WTC11 (cell line): ENCODE data around the gene MLH3. TPM values are rescaled to one million over a fixed set of nuclear protein-coding genes. Genes with fewer than 3 reads are reported as not detected.
A peak's percentile ranks its signal among the peaks of the same experiment; 100 is the strongest.

Experiments used
- ATAC-seq: fragments of 200-7000 bp; cut with Tn5 transposase; 2 replicates; pipeline ENCODE4 v1.10.0; 2021; ENCODE audit warnings: mild to moderate bottlenecking, moderate library complexity
- Bru-seq: library from RNA; stranded (reverse); fragments of 400-500 nt; gene quantifications from one replicate; lab custom pipeline; 2021; lab: Mats Ljungman, UMichigan
- CTCF ChIA-PET: fragments of 300-600 bp; sonication (Branson Sonifier 250); formaldehyde crosslinking; loops from one replicate; lab custom pipeline; 2021; ENCODE audit warnings: antibody characterized with exemption; lab: Charles Lee
- POLR2A ChIA-PET: fragments of 350-600 bp; sonication (Branson Sonifier 250); formaldehyde crosslinking; loops from one replicate; lab custom pipeline; 2021; ENCODE audit warnings: antibody characterized with exemption; lab: Charles Lee
- DNase-seq: peaks from one replicate; pipeline ENCODE4 v3.0.0; 2021; ENCODE audit warnings: low spot score
- H3K27ac Mint-ChIP-seq: 2 replicates; pipeline ENCODE4 v1.8.0; 2021; ENCODE audit warnings: mixed read lengths
- H3K27me3 Mint-ChIP-seq: 2 replicates; pipeline ENCODE4 v1.8.0; 2021; ENCODE audit warnings: low read depth, mild to moderate bottlenecking, moderate library complexity, mixed read lengths
- H3K36me3 Mint-ChIP-seq: 2 replicates; pipeline ENCODE4 v1.8.0; 2021; ENCODE audit warnings: mixed read lengths
- H3K4me1 Mint-ChIP-seq: 2 replicates; pipeline ENCODE4 v1.8.0; 2022; ENCODE audit warnings: mixed read lengths
- H3K4me3 Mint-ChIP-seq: 2 replicates; pipeline ENCODE4 v1.8.0; 2021; ENCODE audit warnings: mild to moderate bottlenecking, moderate library complexity, mixed read lengths
- H3K9me3 Mint-ChIP-seq: 2 replicates; pipeline ENCODE4 v1.8.0; 2021; ENCODE audit warnings: mixed read lengths
- ATF1 ChIP-seq: sonication (generic); formaldehyde crosslinking; IDR thresholded peaks from 2 replicates; pipeline ENCODE4 v1.8.1; 2023; ENCODE audit warnings: mild to moderate bottlenecking, moderate library complexity, missing genetic modification reagents
- CREM ChIP-seq: sonication (generic); formaldehyde crosslinking; IDR thresholded peaks from 2 replicates; pipeline ENCODE4 v1.8.1; 2022; ENCODE audit warnings: mild to moderate bottlenecking, missing genetic modification reagents, moderate library complexity
- ELF4 ChIP-seq: sonication (generic); formaldehyde crosslinking; IDR thresholded peaks from 2 replicates; pipeline ENCODE4 v1.8.1; 2022; ENCODE audit warnings: low read depth, mild to moderate bottlenecking, moderate library complexity, missing genetic modification reagents
- FOXJ3 ChIP-seq: sonication (generic); formaldehyde crosslinking; IDR thresholded peaks from 2 replicates; pipeline ENCODE4 v1.9.0; 2021; ENCODE audit warnings: missing genetic modification reagents, mild to moderate bottlenecking, borderline replicate concordance
- FOXP1 ChIP-seq: sonication (generic); formaldehyde crosslinking; IDR thresholded peaks from 2 replicates; pipeline ENCODE4 v1.8.0; 2022; ENCODE audit warnings: missing genetic modification reagents, mild to moderate bottlenecking, moderate library complexity, borderline replicate concordance
- HMGA2 ChIP-seq: fragments of 250-450 bp; sonication (Bioruptor Pico); IDR thresholded peaks from 2 replicates; pipeline ENCODE4 v1.4.0; 2021; ENCODE audit warnings: mild to moderate bottlenecking, moderate library complexity
- KAT7 ChIP-seq: sonication (generic); formaldehyde crosslinking; IDR thresholded peaks from 2 replicates; pipeline ENCODE4 v1.8.1; 2023; ENCODE audit warnings: missing genetic modification reagents, mild to moderate bottlenecking, borderline replicate concordance
- MYBL2 ChIP-seq: sonication (generic); formaldehyde crosslinking; IDR thresholded peaks from 2 replicates; pipeline ENCODE4 v1.8.1; 2023; ENCODE audit warnings: mild to moderate bottlenecking, moderate library complexity, missing genetic modification reagents
- NFYB ChIP-seq: sonication (generic); formaldehyde crosslinking; conservative IDR thresholded peaks from 2 replicates; pipeline ENCODE4 v1.8.0; 2022; ENCODE audit warnings: low read depth, missing genetic modification reagents
- TEAD1 ChIP-seq: sonication (generic); formaldehyde crosslinking; IDR thresholded peaks from 2 replicates; pipeline ENCODE4 v1.8.0; 2022; ENCODE audit warnings: mild to moderate bottlenecking, missing genetic modification reagents
- ZNF317 ChIP-seq: sonication (generic); formaldehyde crosslinking; IDR thresholded peaks from 2 replicates; pipeline ENCODE4 v1.8.1; 2023; ENCODE audit warnings: low read depth, mild to moderate bottlenecking, moderate library complexity, missing genetic modification reagents, borderline replicate concordance
- long read RNA-seq, 3 experiments: library from RNA in 1 of 3; library from capped mRNA in 1 of 3; library from polyadenylated mRNA in 1 of 3; unstranded in 2 of 3; stranded (forward) in 1 of 3; transcript quantifications; one replicate each; pipeline ENCODE4 v2.0.0, GENCODE V29; 2021
- total RNA-seq: library from RNA; stranded (reverse); gene quantifications from 3 replicates; pipeline ENCODE4 v1.2.3, GENCODE V29; 2021
- TF ChIP-seq, protein P1 (sequence below): sonication (generic); formaldehyde crosslinking; IDR thresholded peaks from 2 replicates; pipeline ENCODE4 v1.8.0; 2022; ENCODE audit warnings: mild to moderate bottlenecking, missing genetic modification reagents
- TF ChIP-seq, protein P2 (sequence below): sonication (generic); formaldehyde crosslinking; IDR thresholded peaks from 2 replicates; pipeline ENCODE4 v1.8.0; 2023; ENCODE audit warnings: mild to moderate bottlenecking, missing genetic modification reagents
- TF ChIP-seq, protein P3 (sequence below): sonication (generic); formaldehyde crosslinking; IDR thresholded peaks from 2 replicates; pipeline ENCODE4 v1.8.0; 2022; ENCODE audit warnings: mild to moderate bottlenecking, missing genetic modification reagents
- TF ChIP-seq, protein P4 (sequence below): sonication (generic); formaldehyde crosslinking; IDR thresholded peaks from 2 replicates; pipeline ENCODE4 v1.8.1; 2023; ENCODE audit warnings: mild to moderate bottlenecking, moderate library complexity, missing genetic modification reagents
- TF ChIP-seq, protein P5 (sequence below): sonication (generic); formaldehyde crosslinking; IDR thresholded peaks from 2 replicates; pipeline ENCODE4 v1.8.0; 2022; ENCODE audit warnings: missing genetic modification reagents
- TF ChIP-seq, protein P6 (sequence below): sonication (generic); formaldehyde crosslinking; IDR thresholded peaks from 2 replicates; pipeline ENCODE4 v1.8.0; 2023; ENCODE audit warnings: missing genetic modification reagents, mild to moderate bottlenecking, borderline replicate concordance
- TF ChIP-seq, protein P7 (sequence below): sonication (generic); formaldehyde crosslinking; IDR thresholded peaks from 2 replicates; pipeline ENCODE4 v1.8.1; 2022; ENCODE audit warnings: mild to moderate bottlenecking, moderate library complexity, missing genetic modification reagents

Gene MLH3
- 16.7 to 18.3 TPM (median 18.2 TPM) in 3 replicates for total RNA-seq
- percentile 75 among the genes with signal in this experiment for Bru-seq, nascent RNA
- long read RNA-seq, experiment 1, full-length matches to known transcripts: 25 of 45 reads
- long read RNA-seq, experiment 1, partial matches to known transcripts: 1 of 45 reads
- long read RNA-seq, experiment 1, other reads (novel, unspliced or antisense): 19 of 45 reads
- long read RNA-seq, experiment 2, full-length matches to known transcripts: 4 of 9 reads
- long read RNA-seq, experiment 2, partial matches to known transcripts: 1 of 9 reads
- long read RNA-seq, experiment 2, other reads (novel, unspliced or antisense): 4 of 9 reads
- long read RNA-seq, experiment 3, partial matches to known transcripts: 1 of 3 reads
- long read RNA-seq, experiment 3, other reads (novel, unspliced or antisense): 2 of 3 reads

DNA sequence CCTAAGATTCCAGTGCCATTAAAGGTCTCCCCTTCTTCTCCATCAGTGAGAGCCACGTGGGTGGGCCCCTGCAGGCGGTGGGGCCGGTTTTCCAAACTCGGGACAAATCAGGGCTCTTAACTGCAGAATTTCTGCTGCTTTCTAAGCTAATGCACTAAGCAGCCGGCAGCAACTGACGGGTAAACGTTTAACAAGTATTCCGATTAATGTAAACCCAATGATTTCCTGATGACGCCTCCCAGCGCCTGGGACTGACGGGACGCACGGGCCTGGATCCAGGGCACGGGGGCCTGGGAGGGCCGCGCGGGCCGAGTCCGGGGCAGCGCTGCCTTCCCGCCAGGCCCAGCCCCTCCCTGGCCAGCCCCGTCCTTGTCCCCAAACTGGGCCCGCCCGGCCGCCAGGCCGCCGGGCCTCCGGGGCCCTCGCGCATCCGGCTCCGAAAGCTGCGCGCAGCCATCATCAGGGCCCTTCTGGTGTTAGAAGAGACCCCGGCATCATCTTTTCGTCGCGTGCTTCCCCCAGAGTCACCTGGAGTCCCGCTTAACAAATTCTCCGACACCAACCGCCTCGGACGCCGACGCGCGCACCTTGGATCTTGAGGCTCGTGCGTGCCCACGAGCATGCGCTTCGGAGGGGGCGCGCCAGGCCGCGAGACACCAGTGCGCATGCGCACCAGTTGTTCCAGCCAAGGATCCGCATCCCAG is at the start of gene MLH3:
MLH3 (minus strand) TSS at position 616 of the 704 bp plus-strand sequence. CDS start 1,812 bp downstream, outside the sequence.
- ATAC-seq (peak; percentile 92), DNase-seq (peak; percentile 90)
- Mint-ChIP-seq H3K27ac (peak within 1 kb of the TSS; percentile 87), H3K27me3 (no peaks in the 10 kb centered on the region), H3K36me3 (peaks cover 8% of the 10 kb centered on the region), H3K9me3 (no peaks in the 10 kb centered on the region), H3K4me3 (peak within 1 kb of the TSS; percentile 78), H3K4me1 (peaks cover 8% of the 10 kb centered on the region; the same call in 1 of the 2 replicates)
- CTCF ChIA-PET: interaction anchor here (0.9 to 1.1 kb wide), 5 partner anchors 13 to 190 kb away, joined by 3 to 5 read pairs (median 3); partner anchors contain the start of gene ACYP1
- POLR2A ChIA-PET: no interaction called here
- no peak for TF ChIP-seq NFYB (CRISPR knock-in tag)
- TF ChIP-seq, protein P1, sequence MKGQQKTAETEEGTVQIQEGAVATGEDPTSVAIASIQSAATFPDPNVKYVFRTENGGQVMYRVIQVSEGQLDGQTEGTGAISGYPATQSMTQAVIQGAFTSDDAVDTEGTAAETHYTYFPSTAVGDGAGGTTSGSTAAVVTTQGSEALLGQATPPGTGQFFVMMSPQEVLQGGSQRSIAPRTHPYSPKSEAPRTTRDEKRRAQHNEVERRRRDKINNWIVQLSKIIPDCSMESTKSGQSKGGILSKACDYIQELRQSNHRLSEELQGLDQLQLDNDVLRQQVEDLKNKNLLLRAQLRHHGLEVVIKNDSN (CRISPR knock-in tag): peak; percentile 27; the same call in 1 of the 2 replicates
- TF ChIP-seq, protein P2, sequence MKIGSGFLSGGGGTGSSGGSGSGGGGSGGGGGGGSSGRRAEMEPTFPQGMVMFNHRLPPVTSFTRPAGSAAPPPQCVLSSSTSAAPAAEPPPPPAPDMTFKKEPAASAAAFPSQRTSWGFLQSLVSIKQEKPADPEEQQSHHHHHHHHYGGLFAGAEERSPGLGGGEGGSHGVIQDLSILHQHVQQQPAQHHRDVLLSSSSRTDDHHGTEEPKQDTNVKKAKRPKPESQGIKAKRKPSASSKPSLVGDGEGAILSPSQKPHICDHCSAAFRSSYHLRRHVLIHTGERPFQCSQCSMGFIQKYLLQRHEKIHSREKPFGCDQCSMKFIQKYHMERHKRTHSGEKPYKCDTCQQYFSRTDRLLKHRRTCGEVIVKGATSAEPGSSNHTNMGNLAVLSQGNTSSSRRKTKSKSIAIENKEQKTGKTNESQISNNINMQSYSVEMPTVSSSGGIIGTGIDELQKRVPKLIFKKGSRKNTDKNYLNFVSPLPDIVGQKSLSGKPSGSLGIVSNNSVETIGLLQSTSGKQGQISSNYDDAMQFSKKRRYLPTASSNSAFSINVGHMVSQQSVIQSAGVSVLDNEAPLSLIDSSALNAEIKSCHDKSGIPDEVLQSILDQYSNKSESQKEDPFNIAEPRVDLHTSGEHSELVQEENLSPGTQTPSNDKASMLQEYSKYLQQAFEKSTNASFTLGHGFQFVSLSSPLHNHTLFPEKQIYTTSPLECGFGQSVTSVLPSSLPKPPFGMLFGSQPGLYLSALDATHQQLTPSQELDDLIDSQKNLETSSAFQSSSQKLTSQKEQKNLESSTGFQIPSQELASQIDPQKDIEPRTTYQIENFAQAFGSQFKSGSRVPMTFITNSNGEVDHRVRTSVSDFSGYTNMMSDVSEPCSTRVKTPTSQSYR (CRISPR knock-in tag): no peak
- TF ChIP-seq ELF4 (CRISPR knock-in tag): 0 out of 2 replicates have a peak, but pooled peaks have one; percentile 61
- peak; percentile 55 for TF ChIP-seq TEAD1 (CRISPR knock-in tag)
- TF ChIP-seq MYBL2 (CRISPR knock-in tag): no peak
- no peak for TF ChIP-seq ATF1 (CRISPR knock-in tag)
- TF ChIP-seq CREM: 0 out of 2 replicates have a peak, but pooled peaks have one; percentile 50
- TF ChIP-seq FOXJ3 (CRISPR knock-in tag): no peak
- TF ChIP-seq, protein P3, sequence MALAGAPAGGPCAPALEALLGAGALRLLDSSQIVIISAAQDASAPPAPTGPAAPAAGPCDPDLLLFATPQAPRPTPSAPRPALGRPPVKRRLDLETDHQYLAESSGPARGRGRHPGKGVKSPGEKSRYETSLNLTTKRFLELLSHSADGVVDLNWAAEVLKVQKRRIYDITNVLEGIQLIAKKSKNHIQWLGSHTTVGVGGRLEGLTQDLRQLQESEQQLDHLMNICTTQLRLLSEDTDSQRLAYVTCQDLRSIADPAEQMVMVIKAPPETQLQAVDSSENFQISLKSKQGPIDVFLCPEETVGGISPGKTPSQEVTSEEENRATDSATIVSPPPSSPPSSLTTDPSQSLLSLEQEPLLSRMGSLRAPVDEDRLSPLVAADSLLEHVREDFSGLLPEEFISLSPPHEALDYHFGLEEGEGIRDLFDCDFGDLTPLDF (CRISPR knock-in tag): no peak
- TF ChIP-seq KAT7: 0 out of 2 replicates have a peak, but pooled peaks have one; percentile 88
- TF ChIP-seq, protein P4, sequence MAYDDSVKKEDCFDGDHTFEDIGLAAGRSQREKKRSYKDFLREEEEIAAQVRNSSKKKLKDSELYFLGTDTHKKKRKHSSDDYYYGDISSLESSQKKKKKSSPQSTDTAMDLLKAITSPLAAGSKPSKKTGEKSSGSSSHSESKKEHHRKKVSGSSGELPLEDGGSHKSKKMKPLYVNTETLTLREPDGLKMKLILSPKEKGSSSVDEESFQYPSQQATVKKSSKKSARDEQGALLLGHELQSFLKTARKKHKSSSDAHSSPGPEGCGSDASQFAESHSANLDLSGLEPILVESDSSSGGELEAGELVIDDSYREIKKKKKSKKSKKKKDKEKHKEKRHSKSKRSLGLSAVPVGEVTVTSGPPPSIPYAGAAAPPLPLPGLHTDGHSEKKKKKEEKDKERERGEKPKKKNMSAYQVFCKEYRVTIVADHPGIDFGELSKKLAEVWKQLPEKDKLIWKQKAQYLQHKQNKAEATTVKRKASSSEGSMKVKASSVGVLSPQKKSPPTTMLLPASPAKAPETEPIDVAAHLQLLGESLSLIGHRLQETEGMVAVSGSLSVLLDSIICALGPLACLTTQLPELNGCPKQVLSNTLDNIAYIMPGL: peak; percentile 66; the same call in 1 of the 2 replicates
- peak; percentile 57; the same call in 1 of the 2 replicates for TF ChIP-seq ZNF317 (CRISPR knock-in tag)
- peak; percentile 70; the same call in 1 of the 2 replicates for TF ChIP-seq FOXP1 (CRISPR knock-in tag)
- TF ChIP-seq, protein P5, sequence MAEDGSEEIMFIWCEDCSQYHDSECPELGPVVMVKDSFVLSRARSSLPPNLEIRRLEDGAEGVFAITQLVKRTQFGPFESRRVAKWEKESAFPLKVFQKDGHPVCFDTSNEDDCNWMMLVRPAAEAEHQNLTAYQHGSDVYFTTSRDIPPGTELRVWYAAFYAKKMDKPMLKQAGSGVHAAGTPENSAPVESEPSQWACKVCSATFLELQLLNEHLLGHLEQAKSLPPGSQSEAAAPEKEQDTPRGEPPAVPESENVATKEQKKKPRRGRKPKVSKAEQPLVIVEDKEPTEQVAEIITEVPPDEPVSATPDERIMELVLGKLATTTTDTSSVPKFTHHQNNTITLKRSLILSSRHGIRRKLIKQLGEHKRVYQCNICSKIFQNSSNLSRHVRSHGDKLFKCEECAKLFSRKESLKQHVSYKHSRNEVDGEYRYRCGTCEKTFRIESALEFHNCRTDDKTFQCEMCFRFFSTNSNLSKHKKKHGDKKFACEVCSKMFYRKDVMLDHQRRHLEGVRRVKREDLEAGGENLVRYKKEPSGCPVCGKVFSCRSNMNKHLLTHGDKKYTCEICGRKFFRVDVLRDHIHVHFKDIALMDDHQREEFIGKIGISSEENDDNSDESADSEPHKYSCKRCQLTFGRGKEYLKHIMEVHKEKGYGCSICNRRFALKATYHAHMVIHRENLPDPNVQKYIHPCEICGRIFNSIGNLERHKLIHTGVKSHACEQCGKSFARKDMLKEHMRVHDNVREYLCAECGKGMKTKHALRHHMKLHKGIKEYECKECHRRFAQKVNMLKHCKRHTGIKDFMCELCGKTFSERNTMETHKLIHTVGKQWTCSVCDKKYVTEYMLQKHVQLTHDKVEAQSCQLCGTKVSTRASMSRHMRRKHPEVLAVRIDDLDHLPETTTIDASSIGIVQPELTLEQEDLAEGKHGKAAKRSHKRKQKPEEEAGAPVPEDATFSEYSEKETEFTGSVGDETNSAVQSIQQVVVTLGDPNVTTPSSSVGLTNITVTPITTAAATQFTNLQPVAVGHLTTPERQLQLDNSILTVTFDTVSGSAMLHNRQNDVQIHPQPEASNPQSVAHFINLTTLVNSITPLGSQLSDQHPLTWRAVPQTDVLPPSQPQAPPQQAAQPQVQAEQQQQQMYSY (CRISPR knock-in tag): no peak
- TF ChIP-seq, protein P6, sequence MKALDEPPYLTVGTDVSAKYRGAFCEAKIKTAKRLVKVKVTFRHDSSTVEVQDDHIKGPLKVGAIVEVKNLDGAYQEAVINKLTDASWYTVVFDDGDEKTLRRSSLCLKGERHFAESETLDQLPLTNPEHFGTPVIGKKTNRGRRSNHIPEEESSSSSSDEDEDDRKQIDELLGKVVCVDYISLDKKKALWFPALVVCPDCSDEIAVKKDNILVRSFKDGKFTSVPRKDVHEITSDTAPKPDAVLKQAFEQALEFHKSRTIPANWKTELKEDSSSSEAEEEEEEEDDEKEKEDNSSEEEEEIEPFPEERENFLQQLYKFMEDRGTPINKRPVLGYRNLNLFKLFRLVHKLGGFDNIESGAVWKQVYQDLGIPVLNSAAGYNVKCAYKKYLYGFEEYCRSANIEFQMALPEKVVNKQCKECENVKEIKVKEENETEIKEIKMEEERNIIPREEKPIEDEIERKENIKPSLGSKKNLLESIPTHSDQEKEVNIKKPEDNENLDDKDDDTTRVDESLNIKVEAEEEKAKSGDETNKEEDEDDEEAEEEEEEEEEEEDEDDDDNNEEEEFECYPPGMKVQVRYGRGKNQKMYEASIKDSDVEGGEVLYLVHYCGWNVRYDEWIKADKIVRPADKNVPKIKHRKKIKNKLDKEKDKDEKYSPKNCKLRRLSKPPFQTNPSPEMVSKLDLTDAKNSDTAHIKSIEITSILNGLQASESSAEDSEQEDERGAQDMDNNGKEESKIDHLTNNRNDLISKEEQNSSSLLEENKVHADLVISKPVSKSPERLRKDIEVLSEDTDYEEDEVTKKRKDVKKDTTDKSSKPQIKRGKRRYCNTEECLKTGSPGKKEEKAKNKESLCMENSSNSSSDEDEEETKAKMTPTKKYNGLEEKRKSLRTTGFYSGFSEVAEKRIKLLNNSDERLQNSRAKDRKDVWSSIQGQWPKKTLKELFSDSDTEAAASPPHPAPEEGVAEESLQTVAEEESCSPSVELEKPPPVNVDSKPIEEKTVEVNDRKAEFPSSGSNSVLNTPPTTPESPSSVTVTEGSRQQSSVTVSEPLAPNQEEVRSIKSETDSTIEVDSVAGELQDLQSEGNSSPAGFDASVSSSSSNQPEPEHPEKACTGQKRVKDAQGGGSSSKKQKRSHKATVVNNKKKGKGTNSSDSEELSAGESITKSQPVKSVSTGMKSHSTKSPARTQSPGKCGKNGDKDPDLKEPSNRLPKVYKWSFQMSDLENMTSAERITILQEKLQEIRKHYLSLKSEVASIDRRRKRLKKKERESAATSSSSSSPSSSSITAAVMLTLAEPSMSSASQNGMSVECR (CRISPR knock-in tag): 0 out of 2 replicates have a peak, but pooled peaks have one; percentile 25
- TF ChIP-seq, protein P7, sequence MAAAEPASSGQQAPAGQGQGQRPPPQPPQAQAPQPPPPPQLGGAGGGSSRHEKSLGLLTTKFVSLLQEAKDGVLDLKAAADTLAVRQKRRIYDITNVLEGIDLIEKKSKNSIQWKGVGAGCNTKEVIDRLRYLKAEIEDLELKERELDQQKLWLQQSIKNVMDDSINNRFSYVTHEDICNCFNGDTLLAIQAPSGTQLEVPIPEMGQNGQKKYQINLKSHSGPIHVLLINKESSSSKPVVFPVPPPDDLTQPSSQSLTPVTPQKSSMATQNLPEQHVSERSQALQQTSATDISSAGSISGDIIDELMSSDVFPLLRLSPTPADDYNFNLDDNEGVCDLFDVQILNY: peak; percentile 82; the same call in 1 of the 2 replicates
- TF ChIP-seq HMGA2 (CRISPR knock-in tag): 0 out of 2 replicates have a peak, but pooled peaks have one; percentile 8
